Neural progenitor cell (in vitro differentiated cells): Measurements from ENCODE around the gene ADAMTS15.

ENCODE experiments used
- EZH2 ChIP-seq: fragments of 200-600 bp; sonication (generic); IDR thresholded peaks from 2 replicates; pipeline ENCODE4 v1.6.1; 2017; ENCODE audit warnings: antibody characterized with exemption, mild to moderate bottlenecking, moderate library complexity
- EZH2phosphoT487 ChIP-seq: fragments of 200-600 bp; sonication (generic); IDR thresholded peaks from 2 replicates; pipeline ENCODE4 v1.6.1; 2017; ENCODE audit warnings: antibody characterized with exemption
- TF ChIP-seq, protein P1 (sequence below): fragments of 200-600 bp; sonication (generic); IDR thresholded peaks from 2 replicates; pipeline ENCODE4 v1.5.1; 2017; ENCODE audit warnings: antibody characterized with exemption, mild to moderate bottlenecking

DNA sequence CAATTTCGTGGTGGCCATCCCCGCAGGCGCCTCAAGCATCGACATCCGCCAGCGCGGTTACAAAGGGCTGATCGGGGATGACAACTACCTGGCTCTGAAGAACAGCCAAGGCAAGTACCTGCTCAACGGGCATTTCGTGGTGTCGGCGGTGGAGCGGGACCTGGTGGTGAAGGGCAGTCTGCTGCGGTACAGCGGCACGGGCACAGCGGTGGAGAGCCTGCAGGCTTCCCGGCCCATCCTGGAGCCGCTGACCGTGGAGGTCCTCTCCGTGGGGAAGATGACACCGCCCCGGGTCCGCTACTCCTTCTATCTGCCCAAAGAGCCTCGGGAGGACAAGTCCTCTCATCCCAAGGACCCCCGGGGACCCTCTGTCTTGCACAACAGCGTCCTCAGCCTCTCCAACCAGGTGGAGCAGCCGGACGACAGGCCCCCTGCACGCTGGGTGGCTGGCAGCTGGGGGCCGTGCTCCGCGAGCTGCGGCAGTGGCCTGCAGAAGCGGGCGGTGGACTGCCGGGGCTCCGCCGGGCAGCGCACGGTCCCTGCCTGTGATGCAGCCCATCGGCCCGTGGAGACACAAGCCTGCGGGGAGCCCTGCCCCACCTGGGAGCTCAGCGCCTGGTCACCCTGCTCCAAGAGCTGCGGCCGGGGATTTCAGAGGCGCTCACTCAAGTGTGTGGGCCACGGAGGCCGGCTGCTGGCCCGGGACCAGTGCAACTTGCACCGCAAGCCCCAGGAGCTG lies 24.8 kb downstream of the ADAMTS15 start:
- TF ChIP-seq, protein P1, sequence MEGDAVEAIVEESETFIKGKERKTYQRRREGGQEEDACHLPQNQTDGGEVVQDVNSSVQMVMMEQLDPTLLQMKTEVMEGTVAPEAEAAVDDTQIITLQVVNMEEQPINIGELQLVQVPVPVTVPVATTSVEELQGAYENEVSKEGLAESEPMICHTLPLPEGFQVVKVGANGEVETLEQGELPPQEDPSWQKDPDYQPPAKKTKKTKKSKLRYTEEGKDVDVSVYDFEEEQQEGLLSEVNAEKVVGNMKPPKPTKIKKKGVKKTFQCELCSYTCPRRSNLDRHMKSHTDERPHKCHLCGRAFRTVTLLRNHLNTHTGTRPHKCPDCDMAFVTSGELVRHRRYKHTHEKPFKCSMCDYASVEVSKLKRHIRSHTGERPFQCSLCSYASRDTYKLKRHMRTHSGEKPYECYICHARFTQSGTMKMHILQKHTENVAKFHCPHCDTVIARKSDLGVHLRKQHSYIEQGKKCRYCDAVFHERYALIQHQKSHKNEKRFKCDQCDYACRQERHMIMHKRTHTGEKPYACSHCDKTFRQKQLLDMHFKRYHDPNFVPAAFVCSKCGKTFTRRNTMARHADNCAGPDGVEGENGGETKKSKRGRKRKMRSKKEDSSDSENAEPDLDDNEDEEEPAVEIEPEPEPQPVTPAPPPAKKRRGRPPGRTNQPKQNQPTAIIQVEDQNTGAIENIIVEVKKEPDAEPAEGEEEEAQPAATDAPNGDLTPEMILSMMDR: no peak
- no peak for TF ChIP-seq EZH2
- TF ChIP-seq EZH2phosphoT487: no peak
